ENCODE measurements around the gene LRRTM4.

- TF ChIP-seq, protein P1, sequence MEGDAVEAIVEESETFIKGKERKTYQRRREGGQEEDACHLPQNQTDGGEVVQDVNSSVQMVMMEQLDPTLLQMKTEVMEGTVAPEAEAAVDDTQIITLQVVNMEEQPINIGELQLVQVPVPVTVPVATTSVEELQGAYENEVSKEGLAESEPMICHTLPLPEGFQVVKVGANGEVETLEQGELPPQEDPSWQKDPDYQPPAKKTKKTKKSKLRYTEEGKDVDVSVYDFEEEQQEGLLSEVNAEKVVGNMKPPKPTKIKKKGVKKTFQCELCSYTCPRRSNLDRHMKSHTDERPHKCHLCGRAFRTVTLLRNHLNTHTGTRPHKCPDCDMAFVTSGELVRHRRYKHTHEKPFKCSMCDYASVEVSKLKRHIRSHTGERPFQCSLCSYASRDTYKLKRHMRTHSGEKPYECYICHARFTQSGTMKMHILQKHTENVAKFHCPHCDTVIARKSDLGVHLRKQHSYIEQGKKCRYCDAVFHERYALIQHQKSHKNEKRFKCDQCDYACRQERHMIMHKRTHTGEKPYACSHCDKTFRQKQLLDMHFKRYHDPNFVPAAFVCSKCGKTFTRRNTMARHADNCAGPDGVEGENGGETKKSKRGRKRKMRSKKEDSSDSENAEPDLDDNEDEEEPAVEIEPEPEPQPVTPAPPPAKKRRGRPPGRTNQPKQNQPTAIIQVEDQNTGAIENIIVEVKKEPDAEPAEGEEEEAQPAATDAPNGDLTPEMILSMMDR (IDR thresholded peaks at IDR 0.05) = no peak
- TF ChIP-seq NFYB (CRISPR knock-in tag; conservative IDR thresholded peaks at IDR 0.05; ENCODE audit: low read depth) = no peak
- no peak for TF ChIP-seq CREM (CRISPR knock-in tag; IDR thresholded peaks at IDR 0.05)
- no peak for TF ChIP-seq MYBL2 (CRISPR knock-in tag; IDR thresholded peaks at IDR 0.05)
- TF ChIP-seq TEAD1 (CRISPR knock-in tag; IDR thresholded peaks at IDR 0.05) = no peak
- TF ChIP-seq ZNF396 (CRISPR knock-in tag; IDR thresholded peaks at IDR 0.05; ENCODE audit: borderline replicate concordance) = no peak
- no peak for TF ChIP-seq CREB1 (CRISPR knock-in tag; IDR thresholded peaks at IDR 0.05)
- TF ChIP-seq, protein P2, sequence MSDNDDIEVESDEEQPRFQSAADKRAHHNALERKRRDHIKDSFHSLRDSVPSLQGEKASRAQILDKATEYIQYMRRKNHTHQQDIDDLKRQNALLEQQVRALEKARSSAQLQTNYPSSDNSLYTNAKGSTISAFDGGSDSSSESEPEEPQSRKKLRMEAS (CRISPR knock-in tag; IDR thresholded peaks at IDR 0.05) = no peak
- TF ChIP-seq USF2 (CRISPR knock-in tag; IDR thresholded peaks at IDR 0.05) = no peak
- TF ChIP-seq, protein P3, sequence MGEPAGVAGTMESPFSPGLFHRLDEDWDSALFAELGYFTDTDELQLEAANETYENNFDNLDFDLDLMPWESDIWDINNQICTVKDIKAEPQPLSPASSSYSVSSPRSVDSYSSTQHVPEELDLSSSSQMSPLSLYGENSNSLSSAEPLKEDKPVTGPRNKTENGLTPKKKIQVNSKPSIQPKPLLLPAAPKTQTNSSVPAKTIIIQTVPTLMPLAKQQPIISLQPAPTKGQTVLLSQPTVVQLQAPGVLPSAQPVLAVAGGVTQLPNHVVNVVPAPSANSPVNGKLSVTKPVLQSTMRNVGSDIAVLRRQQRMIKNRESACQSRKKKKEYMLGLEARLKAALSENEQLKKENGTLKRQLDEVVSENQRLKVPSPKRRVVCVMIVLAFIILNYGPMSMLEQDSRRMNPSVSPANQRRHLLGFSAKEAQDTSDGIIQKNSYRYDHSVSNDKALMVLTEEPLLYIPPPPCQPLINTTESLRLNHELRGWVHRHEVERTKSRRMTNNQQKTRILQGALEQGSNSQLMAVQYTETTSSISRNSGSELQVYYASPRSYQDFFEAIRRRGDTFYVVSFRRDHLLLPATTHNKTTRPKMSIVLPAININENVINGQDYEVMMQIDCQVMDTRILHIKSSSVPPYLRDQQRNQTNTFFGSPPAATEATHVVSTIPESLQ (CRISPR knock-in tag; IDR thresholded peaks at IDR 0.05) = no peak
- TF ChIP-seq ETV6 (CRISPR knock-in tag; IDR thresholded peaks at IDR 0.05) = no peak
- TF ChIP-seq, protein P4, sequence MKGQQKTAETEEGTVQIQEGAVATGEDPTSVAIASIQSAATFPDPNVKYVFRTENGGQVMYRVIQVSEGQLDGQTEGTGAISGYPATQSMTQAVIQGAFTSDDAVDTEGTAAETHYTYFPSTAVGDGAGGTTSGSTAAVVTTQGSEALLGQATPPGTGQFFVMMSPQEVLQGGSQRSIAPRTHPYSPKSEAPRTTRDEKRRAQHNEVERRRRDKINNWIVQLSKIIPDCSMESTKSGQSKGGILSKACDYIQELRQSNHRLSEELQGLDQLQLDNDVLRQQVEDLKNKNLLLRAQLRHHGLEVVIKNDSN (CRISPR knock-in tag; IDR thresholded peaks at IDR 0.05) = no peak
- no peak for TF ChIP-seq MLX (CRISPR knock-in tag; IDR thresholded peaks at IDR 0.05)
Observed at GRCh38 chr2:77099961-77100360, 422.2 kb downstream of the LRRTM4 start.

Data from WTC11 (cell line).